ENCODE data around the gene TMEM62. TPM values are rescaled to one million over a fixed set of nuclear protein-coding genes. Genes with fewer than 3 reads are reported as not detected.

The TMEM62 gene
- total RNA-seq, 1 experiment from 2014 or later, result 7.2 TPM

DNA sequence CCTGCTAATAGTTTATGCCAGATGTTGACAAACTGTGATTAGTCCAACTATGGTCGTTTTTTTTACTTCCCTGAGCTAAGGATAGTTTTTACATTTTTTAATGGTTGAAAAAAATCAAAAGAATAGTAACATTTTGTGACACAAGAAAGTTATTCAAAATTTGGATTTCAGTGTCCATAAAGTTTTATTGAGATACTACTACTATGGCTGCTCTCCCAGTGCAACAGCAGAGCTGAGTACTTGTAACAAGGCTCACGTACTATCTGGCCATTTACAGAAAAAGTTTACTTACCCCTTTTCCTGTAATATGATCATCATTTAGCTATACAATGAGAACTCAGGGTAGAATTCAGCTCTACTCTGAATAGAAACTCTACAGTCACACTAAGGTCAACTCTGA lies 11.5 kb upstream of the TMEM62 start:
- no peak overlapping the region for H2BK5ac ChIP-seq (ENCODE audit: insufficient read length, low read length)
- no peak overlapping the region for H3K4me2 ChIP-seq (ENCODE audit: insufficient read depth, insufficient read length, low read length)
- H3K79me1 ChIP-seq (ENCODE audit: insufficient read depth, low read depth, low read length, poor library complexity, severe bottlenecking), result no peaks in the 10 kb centered on the region
- H3T11ph ChIP-seq (ENCODE audit: low read length), result no peak overlapping the region
- H4K20me1 ChIP-seq (ENCODE audit: control insufficient read depth, insufficient read depth, insufficient read length), result no peaks in the 10 kb centered on the region
- H3K27ac Mint-ChIP-seq, result no peak overlapping the region
- H3K27me3 Mint-ChIP-seq (ENCODE audit: low read depth), result peaks cover 51% of the 10 kb centered on the region
- no peak overlapping the region for H2BK15ac ChIP-seq (ENCODE audit: low read depth, low read length)
- no CpG with 5 or more reads among the region's 2 CpGs for WGBS (ENCODE audit: extremely low coverage, insufficient read length, low lambda C conversion rate)
- H3K4ac ChIP-seq (ENCODE audit: low read depth, low read length), result no peak overlapping the region
- no peaks in the 10 kb centered on the region for H3K9me3 ChIP-seq (ENCODE audit: control insufficient read depth, low read depth, low read length)
- H3K4me1 Mint-ChIP-seq, result peaks cover 8 to 11% of the 10 kb centered on the region in 2 experiments
- H3K9ac ChIP-seq (ENCODE audit: extremely low read depth, insufficient read length, low read length), result no peak overlapping the region
- H3K14ac ChIP-seq (ENCODE audit: insufficient read depth, low read length), result no peak overlapping the region
- H3K56ac ChIP-seq (ENCODE audit: insufficient read length, low read depth, low read length), result no peak overlapping the region
- no peak overlapping the region for H4K91ac ChIP-seq (ENCODE audit: insufficient read length, low read depth, low read length)
- TF ChIP-seq, protein P1, sequence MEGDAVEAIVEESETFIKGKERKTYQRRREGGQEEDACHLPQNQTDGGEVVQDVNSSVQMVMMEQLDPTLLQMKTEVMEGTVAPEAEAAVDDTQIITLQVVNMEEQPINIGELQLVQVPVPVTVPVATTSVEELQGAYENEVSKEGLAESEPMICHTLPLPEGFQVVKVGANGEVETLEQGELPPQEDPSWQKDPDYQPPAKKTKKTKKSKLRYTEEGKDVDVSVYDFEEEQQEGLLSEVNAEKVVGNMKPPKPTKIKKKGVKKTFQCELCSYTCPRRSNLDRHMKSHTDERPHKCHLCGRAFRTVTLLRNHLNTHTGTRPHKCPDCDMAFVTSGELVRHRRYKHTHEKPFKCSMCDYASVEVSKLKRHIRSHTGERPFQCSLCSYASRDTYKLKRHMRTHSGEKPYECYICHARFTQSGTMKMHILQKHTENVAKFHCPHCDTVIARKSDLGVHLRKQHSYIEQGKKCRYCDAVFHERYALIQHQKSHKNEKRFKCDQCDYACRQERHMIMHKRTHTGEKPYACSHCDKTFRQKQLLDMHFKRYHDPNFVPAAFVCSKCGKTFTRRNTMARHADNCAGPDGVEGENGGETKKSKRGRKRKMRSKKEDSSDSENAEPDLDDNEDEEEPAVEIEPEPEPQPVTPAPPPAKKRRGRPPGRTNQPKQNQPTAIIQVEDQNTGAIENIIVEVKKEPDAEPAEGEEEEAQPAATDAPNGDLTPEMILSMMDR (conservative IDR thresholded peaks at IDR 0.05), result no peak
- no peaks in the 10 kb centered on the region for H3K36me3 Mint-ChIP-seq (ENCODE audit: insufficient read depth in 1 of 3, low read depth in 3 of 3)
- no peak overlapping the region for H3K23ac ChIP-seq (ENCODE audit: insufficient read length, low read depth, low read length)
- no peak overlapping the region for H2BK20ac ChIP-seq (ENCODE audit: low read depth, low read length, poor library complexity, severe bottlenecking)
- H2BK12ac ChIP-seq (ENCODE audit: insufficient read length, low read depth, low read length), result no peak overlapping the region
- no peak overlapping the region for H3K27ac ChIP-seq (ENCODE audit: insufficient read length, low read depth, low read length)
- H4K5ac ChIP-seq (ENCODE audit: insufficient read length, low read depth, low read length), result no peak overlapping the region
- no peaks in the 10 kb centered on the region for H3K27me3 ChIP-seq (ENCODE audit: insufficient read depth, low read length)
- H3K18ac ChIP-seq (ENCODE audit: insufficient read length, low read depth, low read length), result no peak overlapping the region
- no peak for DNase-seq
- no peak overlapping the region for H2AFZ ChIP-seq (ENCODE audit: low read length)
- H3K4me3 Mint-ChIP-seq, result no peak overlapping the region
- no peaks in the 10 kb centered on the region for H3K9me3 Mint-ChIP-seq
- H3K4me1 ChIP-seq (ENCODE audit: insufficient read depth, low read length), result no peaks in the 10 kb centered on the region
- no peaks in the 10 kb centered on the region for H3K23me2 ChIP-seq (ENCODE audit: insufficient read length, low read depth, low read length, poor library complexity, severe bottlenecking)
- H3K79me2 ChIP-seq (ENCODE audit: insufficient read depth, low read length), result no peaks in the 10 kb centered on the region
- H4K8ac ChIP-seq (replicated peaks; ENCODE audit: insufficient read length, low read depth, low read length), result no peak overlapping the region
- no peak overlapping the region for H2AK5ac ChIP-seq (ENCODE audit: insufficient read length, low read length)
- no peak overlapping the region for H2BK120ac ChIP-seq (ENCODE audit: low read depth, low read length, poor library complexity, severe bottlenecking)

Measured in H9 (cell line).